ENCODE data around the gene NFAT5.

DNA sequence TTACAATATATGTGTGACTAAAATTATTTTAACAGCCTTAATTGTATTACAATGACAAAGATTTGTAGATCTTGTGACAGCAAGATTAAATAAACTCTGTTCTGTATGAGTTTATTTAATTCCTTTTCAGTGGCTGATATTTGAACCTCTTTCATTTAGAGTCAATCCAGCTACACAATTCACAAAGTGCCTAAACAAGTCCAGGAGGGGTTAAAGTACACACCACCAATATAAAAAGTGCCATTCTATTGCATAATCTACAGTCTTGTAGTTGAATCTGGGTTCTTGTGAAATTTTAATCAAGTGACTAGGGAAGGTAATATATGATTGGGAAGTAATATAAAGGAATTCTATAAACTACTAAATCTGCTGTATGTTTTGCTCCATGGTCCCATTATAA, 3.9 kb upstream of the NFAT5 start:
- TF ChIP-seq CTCF (IDR thresholded peaks at IDR 0.05) (no peak), POLR2A (IDR thresholded peaks at IDR 0.05) (no peak), POLR2AphosphoS5 (IDR thresholded peaks at IDR 0.05) (no peak), EP300 (IDR thresholded peaks at IDR 0.05) (no peak)
